HepG2 (cell line): ENCODE data around the gene SLC39A8.

Experiments
- CTCF ChIP-seq: sonication (generic); formaldehyde crosslinking; IDR thresholded peaks from 2 replicates; pipeline ENCODE4 v1.5.0; 2020; ENCODE audit warnings: mild to moderate bottlenecking, missing genetic modification reagents, moderate library complexity
- ESRRA ChIP-seq: sonication (generic); formaldehyde crosslinking; IDR thresholded peaks from 2 replicates; pipeline ENCODE4 v1.5.1; 2020; ENCODE audit warnings: mild to moderate bottlenecking, low read depth, missing genetic modification reagents
- JARID2 ChIP-seq: sonication (generic); formaldehyde crosslinking; IDR thresholded peaks from 2 replicates; pipeline ENCODE4 v1.8.1; 2023; ENCODE audit warnings: missing genetic modification reagents, inconsistent platforms; ENCODE audit not compliant: insufficient replicate concordance
- JUNB ChIP-seq: sonication (generic); formaldehyde crosslinking; IDR thresholded peaks from 2 replicates; pipeline ENCODE4 v1.8.0; 2022; ENCODE audit warnings: missing genetic modification reagents, mild to moderate bottlenecking, borderline replicate concordance
- MAZ ChIP-seq, 2 experiments: sonication (generic) in 1 of 2; formaldehyde crosslinking in 1 of 2; IDR thresholded peaks; 2 replicates each; pipeline versions ENCODE4 v1.5.0 to v1.6.1; 2012 to 2020; ENCODE audit warnings: low read depth in 2 of 2, mild to moderate bottlenecking in 2 of 2, borderline replicate concordance in 1 of 2, improper control_type of control experiment in 1 of 2, low read length in 1 of 2, missing genetic modification reagents in 1 of 2, moderate library complexity in 1 of 2
- NR2F2 ChIP-seq: IDR thresholded peaks from 2 replicates; pipeline ENCODE4 v1.6.1; 2012; ENCODE audit warnings: low read depth, inconsistent platforms, borderline replicate concordance
- RFX1 ChIP-seq: fragments of 450-650 bp; IDR thresholded peaks from 2 replicates; pipeline ENCODE4 v1.6.1; 2017
- YEATS4 ChIP-seq: sonication (generic); formaldehyde crosslinking; IDR thresholded peaks from 2 replicates; pipeline ENCODE4 v1.4.0; 2020; ENCODE audit warnings: missing genetic modification reagents, borderline replicate concordance
- ZNF549 ChIP-seq: sonication (generic); formaldehyde crosslinking; IDR thresholded peaks from 2 replicates; pipeline ENCODE4 v1.5.0; 2020; ENCODE audit warnings: missing genetic modification reagents
- ZNF670 ChIP-seq: sonication (generic); formaldehyde crosslinking; IDR thresholded peaks from 2 replicates; pipeline ENCODE4 v1.8.0; 2022; ENCODE audit warnings: mild to moderate bottlenecking, missing genetic modification reagents, borderline replicate concordance

- TF ChIP-seq JARID2 (CRISPR knock-in tag) (no peak), RFX1 (no peak), ZNF670 (CRISPR knock-in tag) (no peak), CTCF (CRISPR knock-in tag) (no peak), MAZ (IDR thresholded peaks at IDR 0.05; ENCODE audit: borderline replicate concordance, low read depth, low read length) (no peak), MAZ (CRISPR knock-in tag; IDR thresholded peaks at IDR 0.05; ENCODE audit: low read depth) (no peak), YEATS4 (no peak), NR2F2 (no peak), ESRRA (CRISPR knock-in tag) (no peak), ZNF549 (CRISPR knock-in tag) (no peak), JUNB (CRISPR knock-in tag) (no peak)
These were observed 20.6 kb downstream of the SLC39A8 start for GRCh38 chr4:102324730-102325129.
